Liver (tissue), 3 donors: Measurements from ENCODE around the gene LIMA1.

ENCODE experiments used
- FOXA1 ChIP-seq: IDR thresholded peaks from 2 replicates; pipeline ENCODE4 v1.6.1; 2016; ENCODE audit warnings: antibody characterized with exemption
- HNF4G ChIP-seq: IDR thresholded peaks from 2 replicates; pipeline ENCODE4 v1.6.1; 2016; ENCODE audit warnings: antibody characterized with exemption
- JUND ChIP-seq, 2 donors: IDR thresholded peaks; 2 replicates each; pipeline ENCODE4 v1.6.1; 2016; ENCODE audit warnings: antibody characterized with exemption in 2 of 2
- NR2F2 ChIP-seq: IDR thresholded peaks from 2 replicates; pipeline ENCODE4 v1.6.1; 2016; ENCODE audit warnings: antibody characterized with exemption
- RAD21 ChIP-seq, 2 donors: IDR thresholded peaks; 2 replicates each; pipeline ENCODE4 v1.6.1; 2016; ENCODE audit warnings: antibody characterized with exemption in 2 of 2, mild to moderate bottlenecking in 2 of 2
- SP1 ChIP-seq: IDR thresholded peaks from 2 replicates; pipeline ENCODE4 v1.6.1; 2018; ENCODE audit warnings: antibody characterized with exemption, mild to moderate bottlenecking
- TAF1 ChIP-seq: conservative IDR thresholded peaks from 2 replicates; pipeline ENCODE4 v1.6.1; 2016; ENCODE audit warnings: antibody characterized with exemption, mild to moderate bottlenecking
- TF ChIP-seq, protein P1 (sequence below): fragments of 150-350 bp; IDR thresholded peaks from 2 replicates; pipeline ENCODE4 v1.5.1; 2017; ENCODE audit warnings: improper control_type of control experiment, low read depth, low read length; ENCODE audit not compliant: missing input control
- TF ChIP-seq, protein P2 (sequence below): IDR thresholded peaks from 2 replicates; pipeline ENCODE4 v1.6.1; 2016; ENCODE audit warnings: antibody characterized with exemption, mild to moderate bottlenecking
- TF ChIP-seq, protein P3 (sequence below): IDR thresholded peaks from 2 replicates; pipeline ENCODE4 v1.6.1; 2016; ENCODE audit warnings: antibody characterized with exemption
- TF ChIP-seq, protein P4 (sequence below): IDR thresholded peaks from 2 replicates; pipeline ENCODE4 v1.6.1; 2016; ENCODE audit warnings: antibody characterized with exemption
- donor health status: healthy.
- donor health status: healthy.

DNA sequence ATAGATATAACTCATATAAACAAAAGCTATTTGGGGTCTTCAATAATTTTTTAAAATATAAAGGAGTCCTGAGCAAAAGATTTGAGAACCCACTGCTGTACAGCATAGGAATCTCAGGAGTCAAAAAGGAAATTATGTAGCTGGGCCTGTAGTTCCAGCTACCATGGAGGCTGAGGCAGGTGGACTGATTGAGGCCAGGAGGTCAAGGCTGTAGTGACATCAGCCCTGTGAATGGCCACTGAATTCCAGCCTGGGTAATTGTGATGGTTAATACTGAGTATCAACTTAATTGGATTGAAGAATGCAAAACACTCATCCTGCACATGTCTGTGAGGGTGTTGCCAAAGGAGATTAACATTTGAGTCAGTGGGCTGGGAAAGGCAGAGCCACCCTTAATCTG, 126.7 kb downstream of the LIMA1 start:
- TF ChIP-seq, protein P1, sequence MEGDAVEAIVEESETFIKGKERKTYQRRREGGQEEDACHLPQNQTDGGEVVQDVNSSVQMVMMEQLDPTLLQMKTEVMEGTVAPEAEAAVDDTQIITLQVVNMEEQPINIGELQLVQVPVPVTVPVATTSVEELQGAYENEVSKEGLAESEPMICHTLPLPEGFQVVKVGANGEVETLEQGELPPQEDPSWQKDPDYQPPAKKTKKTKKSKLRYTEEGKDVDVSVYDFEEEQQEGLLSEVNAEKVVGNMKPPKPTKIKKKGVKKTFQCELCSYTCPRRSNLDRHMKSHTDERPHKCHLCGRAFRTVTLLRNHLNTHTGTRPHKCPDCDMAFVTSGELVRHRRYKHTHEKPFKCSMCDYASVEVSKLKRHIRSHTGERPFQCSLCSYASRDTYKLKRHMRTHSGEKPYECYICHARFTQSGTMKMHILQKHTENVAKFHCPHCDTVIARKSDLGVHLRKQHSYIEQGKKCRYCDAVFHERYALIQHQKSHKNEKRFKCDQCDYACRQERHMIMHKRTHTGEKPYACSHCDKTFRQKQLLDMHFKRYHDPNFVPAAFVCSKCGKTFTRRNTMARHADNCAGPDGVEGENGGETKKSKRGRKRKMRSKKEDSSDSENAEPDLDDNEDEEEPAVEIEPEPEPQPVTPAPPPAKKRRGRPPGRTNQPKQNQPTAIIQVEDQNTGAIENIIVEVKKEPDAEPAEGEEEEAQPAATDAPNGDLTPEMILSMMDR = no peak
- TF ChIP-seq RAD21 (IDR thresholded peaks at IDR 0.05) (no peak), HNF4G (no peak), TAF1 (no peak), FOXA1 (no peak), SP1 (no peak), JUND (IDR thresholded peaks at IDR 0.05) (no peak), NR2F2 (no peak)
- TF ChIP-seq, protein P2, sequence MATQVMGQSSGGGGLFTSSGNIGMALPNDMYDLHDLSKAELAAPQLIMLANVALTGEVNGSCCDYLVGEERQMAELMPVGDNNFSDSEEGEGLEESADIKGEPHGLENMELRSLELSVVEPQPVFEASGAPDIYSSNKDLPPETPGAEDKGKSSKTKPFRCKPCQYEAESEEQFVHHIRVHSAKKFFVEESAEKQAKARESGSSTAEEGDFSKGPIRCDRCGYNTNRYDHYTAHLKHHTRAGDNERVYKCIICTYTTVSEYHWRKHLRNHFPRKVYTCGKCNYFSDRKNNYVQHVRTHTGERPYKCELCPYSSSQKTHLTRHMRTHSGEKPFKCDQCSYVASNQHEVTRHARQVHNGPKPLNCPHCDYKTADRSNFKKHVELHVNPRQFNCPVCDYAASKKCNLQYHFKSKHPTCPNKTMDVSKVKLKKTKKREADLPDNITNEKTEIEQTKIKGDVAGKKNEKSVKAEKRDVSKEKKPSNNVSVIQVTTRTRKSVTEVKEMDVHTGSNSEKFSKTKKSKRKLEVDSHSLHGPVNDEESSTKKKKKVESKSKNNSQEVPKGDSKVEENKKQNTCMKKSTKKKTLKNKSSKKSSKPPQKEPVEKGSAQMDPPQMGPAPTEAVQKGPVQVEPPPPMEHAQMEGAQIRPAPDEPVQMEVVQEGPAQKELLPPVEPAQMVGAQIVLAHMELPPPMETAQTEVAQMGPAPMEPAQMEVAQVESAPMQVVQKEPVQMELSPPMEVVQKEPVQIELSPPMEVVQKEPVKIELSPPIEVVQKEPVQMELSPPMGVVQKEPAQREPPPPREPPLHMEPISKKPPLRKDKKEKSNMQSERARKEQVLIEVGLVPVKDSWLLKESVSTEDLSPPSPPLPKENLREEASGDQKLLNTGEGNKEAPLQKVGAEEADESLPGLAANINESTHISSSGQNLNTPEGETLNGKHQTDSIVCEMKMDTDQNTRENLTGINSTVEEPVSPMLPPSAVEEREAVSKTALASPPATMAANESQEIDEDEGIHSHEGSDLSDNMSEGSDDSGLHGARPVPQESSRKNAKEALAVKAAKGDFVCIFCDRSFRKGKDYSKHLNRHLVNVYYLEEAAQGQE = no peak
- TF ChIP-seq, protein P3, sequence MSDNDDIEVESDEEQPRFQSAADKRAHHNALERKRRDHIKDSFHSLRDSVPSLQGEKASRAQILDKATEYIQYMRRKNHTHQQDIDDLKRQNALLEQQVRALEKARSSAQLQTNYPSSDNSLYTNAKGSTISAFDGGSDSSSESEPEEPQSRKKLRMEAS = no peak
- TF ChIP-seq, protein P4, sequence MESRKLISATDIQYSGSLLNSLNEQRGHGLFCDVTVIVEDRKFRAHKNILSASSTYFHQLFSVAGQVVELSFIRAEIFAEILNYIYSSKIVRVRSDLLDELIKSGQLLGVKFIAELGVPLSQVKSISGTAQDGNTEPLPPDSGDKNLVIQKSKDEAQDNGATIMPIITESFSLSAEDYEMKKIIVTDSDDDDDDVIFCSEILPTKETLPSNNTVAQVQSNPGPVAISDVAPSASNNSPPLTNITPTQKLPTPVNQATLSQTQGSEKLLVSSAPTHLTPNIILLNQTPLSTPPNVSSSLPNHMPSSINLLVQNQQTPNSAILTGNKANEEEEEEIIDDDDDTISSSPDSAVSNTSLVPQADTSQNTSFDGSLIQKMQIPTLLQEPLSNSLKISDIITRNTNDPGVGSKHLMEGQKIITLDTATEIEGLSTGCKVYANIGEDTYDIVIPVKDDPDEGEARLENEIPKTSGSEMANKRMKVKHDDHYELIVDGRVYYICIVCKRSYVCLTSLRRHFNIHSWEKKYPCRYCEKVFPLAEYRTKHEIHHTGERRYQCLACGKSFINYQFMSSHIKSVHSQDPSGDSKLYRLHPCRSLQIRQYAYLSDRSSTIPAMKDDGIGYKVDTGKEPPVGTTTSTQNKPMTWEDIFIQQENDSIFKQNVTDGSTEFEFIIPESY = no peak
